Heart left ventricle (tissue), 16 donors: Measurements from ENCODE around the gene SNX30. TPM values are rescaled to one million over a fixed set of nuclear protein-coding genes. Genes with fewer than 3 reads are reported as not detected.

Source experiments
- ATAC-seq, 4 donors: fragments of 200-7000 bp; cut with Tn5 transposase; one replicate each; pipeline ENCODE4 v1.9.1; 2020 to 2022; ENCODE audit warnings: moderate library complexity in 4 of 4, mild to moderate bottlenecking in 3 of 4, moderate number of reproducible peaks in 1 of 4
- DNase-seq, 5 donors: peaks; one replicate each; pipeline ENCODE4 v3.0.0-alpha.2; 2020
- H3K27ac ChIP-seq, 12 donors: fragments of 200-600 bp; sonication (generic) in 4 of 12; one replicate each; pipeline versions ENCODE4 v1.5.0 to v1.8.0; 2016 to 2022; ENCODE audit warnings: mild to moderate bottlenecking in 2 of 12
- H3K27me3 ChIP-seq, 9 donors: fragments of 200-600 bp; sonication (generic) in 2 of 9; one replicate each; pipeline versions ENCODE4 v1.5.1 to v1.8.0; 2016 to 2022; ENCODE audit warnings: mild to moderate bottlenecking in 3 of 9
- H3K36me3 ChIP-seq, 9 donors: fragments of 200-600 bp; sonication (generic) in 2 of 9; one replicate each; pipeline versions ENCODE4 v1.5.0 to v1.8.0; 2018 to 2022; ENCODE audit warnings: mild to moderate bottlenecking in 2 of 9
- H3K4me1 ChIP-seq, 12 donors: fragments of 200-600 bp; sonication (generic) in 4 of 12; one replicate each; pipeline versions ENCODE4 v1.5.0 to v1.8.0; 2016 to 2022; ENCODE audit warnings: mild to moderate bottlenecking in 3 of 12
- H3K4me3 ChIP-seq, 12 donors: fragments of 200-600 bp; sonication (generic) in 4 of 12; one replicate each; pipeline versions ENCODE4 v1.5.0 to v1.8.0; 2017 to 2022; ENCODE audit warnings: mild to moderate bottlenecking in 9 of 12, moderate library complexity in 4 of 12
- H3K9me3 ChIP-seq, 12 donors: fragments of 200-600 bp; sonication (generic) in 4 of 12; one replicate each; pipeline versions ENCODE4 v1.5.0 to v1.8.0; 2016 to 2022; ENCODE audit warnings: mild to moderate bottlenecking in 1 of 12
- POLR2A ChIP-seq, 2 donors: fragments of 450-650 bp; IDR thresholded peaks; one replicate each; pipeline ENCODE4 v1.6.1; 2017; ENCODE audit warnings: antibody characterized with exemption in 2 of 2, mild to moderate bottlenecking in 2 of 2, moderate library complexity in 2 of 2
- WGBS, 4 donors: extraction: QIAGEN DNeasy Blood & Tissue Kit in 2 of 4; methylation state at CpG; one replicate each; pipeline versions ENCODE4 v1.1.5 to v1.1.7; 2013 to 2018; 5-methylcytosine and 5-hydroxymethylcytosine counted together
- intact Hi-C, 10 donors: fragments of 100-400 bp; cut with DNase I; formaldehyde crosslinking; loops; one replicate each; pipeline versions ENCODE4 v1.11.1 to v1.14.2; 2022
- polyA plus RNA-seq, 2 donors: library from polyadenylated mRNA; stranded (reverse); fragments of 200-250 nt; gene quantifications; one replicate each; pipeline ENCODE4 v1.2.3, GENCODE V29; 2013
- total RNA-seq, 9 donors: library from RNA; depleted of rRNA in 2 of 9; stranded (reverse); fragments of >200 nt in 2 of 9; fragmentation: NEBNext Ultra II Directional in 3 of 9; extraction: Animal tissue kit (Norgen Biotek cat#: 25700) in 3 of 9; gene quantifications; one replicate each; pipeline versions ENCODE4 v1.1.0 to v1.2.4, GENCODE V29; 2016 to 2023
- TF ChIP-seq, protein P1 (sequence below), 12 donors: fragments of 200-600 bp; sonication (generic) in 4 of 12; IDR thresholded peaks; one replicate each; pipeline versions ENCODE4 v1.5.0 to v1.8.0; 2018 to 2022; ENCODE audit warnings: antibody characterized with exemption in 12 of 12, mild to moderate bottlenecking in 5 of 12
- donor health status: ischemic (EF 13 %, LVEDD 7.1; RV severe dilation, severe dysfunction).
- donor health status: healthy with polysubstance abuse.
- donor health status: DM: no; HTN: yes; CAD: no.
- donor health status: DM: no; HTN: no; CAD: no.
- donor health status: ischemic (EF 25% LVEDD 6.9; RV normal size, moderate dysfunction).
- donor health status: ischemic (EF 25% LVEDD 5.7; RV mildly dilated, moderate dysfunction).
- donor health status: healthy.
- donor health status: DM: yes; HTN: yes; CAD: no.
- donor health status: ischemic (EF 35%, LVEDD 5.7; RV mildly dilated, moderate dysfunction).
- donor health status: nonischemic (EF 11% LVEDD 7.7; RV severe dilation, severe dysfunction).
- donor health status: DM: yes; HTN: yes; CAD: no.
- donor health status: PGD.
- donor health status: ischemic (EF 29% LVEDD 5.4; RV normal size, mild dysfunction).
- donor health status: nonischemic (EF 23%, LVEDD 6.1; RV moderate dilation, normal function).

SNX30 gene
- total and polyA plus RNA-seq, 11 donors, result 0.95 to 10.3 (median 3.8) TPM

DNA sequence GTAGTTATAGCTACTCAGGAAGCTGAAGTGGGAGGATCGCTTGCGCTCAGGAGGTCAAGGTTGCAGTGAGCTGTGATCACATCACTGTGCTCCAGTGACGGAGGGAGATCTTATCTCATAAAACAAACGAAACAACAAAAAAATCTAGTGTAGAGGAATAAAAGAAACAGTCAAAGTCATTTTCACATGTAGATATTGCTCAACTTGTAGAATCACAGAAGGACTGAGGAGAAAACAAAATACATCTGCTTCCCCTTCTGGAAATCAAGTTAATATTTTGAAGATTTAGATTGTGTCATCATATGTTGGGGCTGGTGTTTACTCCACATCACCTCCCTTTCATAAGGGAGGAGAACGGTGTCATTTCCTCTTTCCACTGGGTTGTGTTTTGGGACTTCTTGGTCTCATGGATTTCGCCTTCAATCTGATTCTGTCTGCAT is 148.3 kb downstream of the SNX30 start:
- Histone ChIP-seq H3K27me3 (peaks cover 0 to 6% (median 0%) of the 10 kb centered on the region in 9 donors), H3K9me3 (no peaks in the 10 kb centered on the region), H3K27ac (peak overlapping the region in 1 of 12 donors; percentile 54), H3K4me1 (peaks cover 0 to 27% (median 0%) of the 10 kb centered on the region in 12 donors), H3K36me3 (no peaks in the 10 kb centered on the region), H3K4me3 (no peak overlapping the region)
- no peak for TF ChIP-seq POLR2A (IDR thresholded peaks at IDR 0.05)
- TF ChIP-seq, protein P1, sequence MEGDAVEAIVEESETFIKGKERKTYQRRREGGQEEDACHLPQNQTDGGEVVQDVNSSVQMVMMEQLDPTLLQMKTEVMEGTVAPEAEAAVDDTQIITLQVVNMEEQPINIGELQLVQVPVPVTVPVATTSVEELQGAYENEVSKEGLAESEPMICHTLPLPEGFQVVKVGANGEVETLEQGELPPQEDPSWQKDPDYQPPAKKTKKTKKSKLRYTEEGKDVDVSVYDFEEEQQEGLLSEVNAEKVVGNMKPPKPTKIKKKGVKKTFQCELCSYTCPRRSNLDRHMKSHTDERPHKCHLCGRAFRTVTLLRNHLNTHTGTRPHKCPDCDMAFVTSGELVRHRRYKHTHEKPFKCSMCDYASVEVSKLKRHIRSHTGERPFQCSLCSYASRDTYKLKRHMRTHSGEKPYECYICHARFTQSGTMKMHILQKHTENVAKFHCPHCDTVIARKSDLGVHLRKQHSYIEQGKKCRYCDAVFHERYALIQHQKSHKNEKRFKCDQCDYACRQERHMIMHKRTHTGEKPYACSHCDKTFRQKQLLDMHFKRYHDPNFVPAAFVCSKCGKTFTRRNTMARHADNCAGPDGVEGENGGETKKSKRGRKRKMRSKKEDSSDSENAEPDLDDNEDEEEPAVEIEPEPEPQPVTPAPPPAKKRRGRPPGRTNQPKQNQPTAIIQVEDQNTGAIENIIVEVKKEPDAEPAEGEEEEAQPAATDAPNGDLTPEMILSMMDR (IDR thresholded peaks at IDR 0.05), result no peak
- 48 to 56% (median 52%) methylated on average over 6 of the region's 6 CpGs for WGBS, 4 donors
- no peak for DNase-seq
- intact Hi-C loops, result loop anchor here in 1 of 10 donors (5.0 kb wide), 1 partner anchor 52 kb away; no protein-coding TSS in a partner anchor
- ATAC-seq, result no peak

GRCh38 chr9:112900488-112900887 is 149.9 kb downstream of the SNX30 start:
- H3K4me1 ChIP-seq, result peaks cover 0 to 15% (median 0%) of the 10 kb centered on the region in 12 donors

DNA sequence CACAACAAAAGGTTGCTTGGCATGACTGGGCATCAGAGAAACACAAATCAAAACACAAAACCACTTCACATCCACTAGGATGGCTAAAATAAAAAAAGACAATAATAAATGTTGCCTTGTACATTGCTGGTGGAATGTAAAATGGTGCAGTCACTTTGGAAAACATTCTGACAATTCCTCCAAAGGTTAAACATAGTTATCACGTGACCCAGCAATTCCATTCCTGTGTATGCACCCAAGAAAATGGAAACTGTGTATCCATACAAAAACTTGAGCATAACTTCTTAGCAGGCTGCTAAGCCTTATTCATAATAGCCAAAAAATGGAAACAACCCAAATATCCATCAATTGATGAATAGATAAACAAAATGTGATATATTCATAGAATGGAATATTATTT is 150.3 kb downstream of the SNX30 start:
- no peaks in the 10 kb centered on the region for H3K36me3 ChIP-seq

More at GRCh38 chr9:112900488-112900887, 149.9 kb downstream of the SNX30 start:
- Histone ChIP-seq H3K27me3 (peaks cover 0 to 6% (median 0%) of the 10 kb centered on the region in 9 donors), H3K9me3 (no peaks in the 10 kb centered on the region), H3K36me3 (no peaks in the 10 kb centered on the region), H3K27ac (no peak overlapping the region), H3K4me3 (no peak overlapping the region)
- intact Hi-C loops, result loop anchor here in 4 of 10 donors (5.0 kb wide), 2 partner anchors 53 to 58 kb away; no protein-coding TSS in a partner anchor
- no peak for ATAC-seq
- TF ChIP-seq POLR2A (IDR thresholded peaks at IDR 0.05), result no peak
- TF ChIP-seq, protein P1 (IDR thresholded peaks at IDR 0.05), result no peak
- no peak for DNase-seq
- WGBS, 4 donors, result 67 to 84% (median 73%) methylated on average over 4 of the region's 4 CpGs

DNA sequence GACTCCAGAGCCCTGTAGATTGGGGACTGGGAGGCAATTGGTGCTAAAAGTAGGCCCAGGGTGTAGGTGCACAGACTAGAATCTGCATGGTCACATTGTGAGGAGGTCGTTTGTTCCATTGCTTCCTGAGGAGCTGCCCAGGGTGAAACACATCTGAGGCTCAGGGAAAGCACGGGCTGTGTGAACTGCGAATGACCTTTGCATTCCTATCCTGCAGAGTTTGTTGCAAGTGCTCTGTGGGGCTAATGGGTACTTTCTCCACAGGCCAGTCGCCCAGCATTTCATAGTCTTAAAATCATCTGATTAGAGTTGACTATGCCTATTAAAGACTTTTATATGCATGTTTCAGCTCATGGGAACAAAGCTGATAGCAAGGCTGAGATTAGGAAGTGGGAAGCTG is 154.5 kb downstream of the SNX30 start:
- Histone ChIP-seq H3K27me3 (no peaks in the 10 kb centered on the region), H3K9me3 (no peaks in the 10 kb centered on the region), H3K4me1 (no peaks in the 10 kb centered on the region), H3K4me3 (no peak overlapping the region), H3K27ac (no peak overlapping the region), H3K36me3 (no peaks in the 10 kb centered on the region)
- ATAC-seq, result no peak
- WGBS, 4 donors, result 54 to 60% (median 57%) methylated on average over 4 of the region's 4 CpGs
- intact Hi-C loops, result no loop called here
- no peak for DNase-seq
- no peak for TF ChIP-seq POLR2A (IDR thresholded peaks at IDR 0.05)
- TF ChIP-seq, protein P1 (IDR thresholded peaks at IDR 0.05), result no peak

More for the DNA sequence above, 150.3 kb downstream of the SNX30 start:
- 59 to 79% (median 67%) methylated on average over 1 of the region's 1 CpG for WGBS, 4 donors
- DNase-seq (no peak), ATAC-seq (no peak)
- no peak for TF ChIP-seq POLR2A (IDR thresholded peaks at IDR 0.05)
- TF ChIP-seq, protein P1 (IDR thresholded peaks at IDR 0.05), result no peak
- Histone ChIP-seq H3K27ac (no peak overlapping the region), H3K27me3 (peaks cover 0 to 6% (median 0%) of the 10 kb centered on the region in 9 donors), H3K9me3 (no peaks in the 10 kb centered on the region), H3K4me1 (peaks cover 0 to 15% (median 0%) of the 10 kb centered on the region in 12 donors), H3K4me3 (no peak overlapping the region)
- intact Hi-C loops, result loop anchor here in 4 of 10 donors (5.0 kb wide), 2 partner anchors 54 to 59 kb away; no protein-coding TSS in a partner anchor
